ENCODE results near the gene STEAP2.
"Not testable (repeated sequence)": the region's sequence is repeated elsewhere in the genome, so short reads cannot be mapped to it uniquely, and the experiment has no call there.

The STEAP2 gene

GRCh38 chr7:90232430-90232829 lies 20.9 kb downstream of the STEAP2 start:
- DNase-seq (ENCODE audit: low read depth in 1 of 2, low spot score in 1 of 2): no peak

GRCh38 chr7:90233569-90233968 lies 22.0 kb downstream of the STEAP2 start:
- no peak for DNase-seq (ENCODE audit: low read depth in 1 of 2, low spot score in 1 of 2)

GRCh38 chr7:90236721-90237289 lies 25.3 kb downstream of the STEAP2 start:
- DNase-seq (ENCODE audit: low read depth in 1 of 2, low spot score in 1 of 2): no peak

GRCh38 chr7:90238022-90238421 lies 26.5 kb downstream of the STEAP2 start:
- DNase-seq (ENCODE audit: low read depth in 1 of 2, low spot score in 1 of 2): no peak

GRCh38 chr7:90238583-90238982 lies 27.0 kb downstream of the STEAP2 start:
- DNase-seq (ENCODE audit: low read depth in 1 of 2, low spot score in 1 of 2): no peak

- no peak for DNase-seq (ENCODE audit: low read depth in 1 of 2, low spot score in 1 of 2)
Measured at GRCh38 chr7:90239050-90239449, 27.5 kb downstream of the STEAP2 start.

GRCh38 chr7:90239625-90240228 lies 28.2 kb downstream of the STEAP2 start:
- DNase-seq (ENCODE audit: low read depth in 1 of 2, low spot score in 1 of 2): no peak

GRCh38 chr7:90242369-90243168 lies 31.0 kb downstream of the STEAP2 start:
- DNase-seq (ENCODE audit: low read depth in 1 of 2, low spot score in 1 of 2): no peak

GRCh38 chr7:90243556-90243955 lies 32.0 kb downstream of the STEAP2 start:
- DNase-seq (ENCODE audit: low read depth in 1 of 2, low spot score in 1 of 2): no peak

- DNase-seq (ENCODE audit: low read depth in 1 of 2, low spot score in 1 of 2): no peak
Measured at GRCh38 chr7:90244565-90244908, 33.0 kb downstream of the STEAP2 start.

GRCh38 chr7:90244909-90245851 lies 33.6 kb downstream of the STEAP2 start, which contains the start of gene CFAP69:
Gene CFAP69, plus strand, starts transcription at chr7:90245174. Its CDS starts 251 bp downstream, at chr7:90245425.
- peak; percentile 68 to 76 for DNase-seq (ENCODE audit: low read depth in 1 of 2, low spot score in 1 of 2)

GRCh38 chr7:90246171-90246570 lies 34.6 kb downstream of the STEAP2 start:
- no peak for DNase-seq (ENCODE audit: low read depth in 1 of 2, low spot score in 1 of 2)

GRCh38 chr7:90248706-90249105 lies 37.2 kb downstream of the STEAP2 start:
- no peak for DNase-seq (ENCODE audit: low read depth in 1 of 2, low spot score in 1 of 2)

- DNase-seq (ENCODE audit: low read depth in 1 of 2, low spot score in 1 of 2): no peak
Measured at GRCh38 chr7:90250601-90251303, 39.2 kb downstream of the STEAP2 start.

- no peak for DNase-seq (ENCODE audit: low read depth in 1 of 2, low spot score in 1 of 2)
Measured at GRCh38 chr7:90251304-90251635, 39.7 kb downstream of the STEAP2 start.

GRCh38 chr7:90256011-90256410 lies 44.5 kb downstream of the STEAP2 start:
- not testable (repeated sequence) for DNase-seq (ENCODE audit: low read depth in 1 of 2, low spot score in 1 of 2)

GRCh38 chr7:90256778-90257177 lies 45.2 kb downstream of the STEAP2 start:
- DNase-seq (ENCODE audit: low read depth in 1 of 2, low spot score in 1 of 2): no peak

- DNase-seq (ENCODE audit: low read depth in 1 of 2, low spot score in 1 of 2): no peak
Measured at GRCh38 chr7:90261441-90261840, 49.9 kb downstream of the STEAP2 start.

GRCh38 chr7:90262438-90262837 lies 50.9 kb downstream of the STEAP2 start:
- DNase-seq (ENCODE audit: low read depth in 1 of 2, low spot score in 1 of 2): no peak

- DNase-seq (ENCODE audit: low read depth in 1 of 2, low spot score in 1 of 2): no peak
Measured at GRCh38 chr7:90266808-90267207, 55.3 kb downstream of the STEAP2 start.

Data from activated T-helper 1 cell treated with anti-CD3 and anti-CD28 coated beads, Interleukin-2, amount 50 U/mL, for 16 hours (primary cell).